Type B pancreatic cell (in vitro differentiated cells): ENCODE results near the gene IBA57. TPM values are rescaled to one million over a fixed set of nuclear protein-coding genes. Genes with fewer than 3 reads are reported as not detected.

Experiments
- DNase-seq: peaks from one replicate; pipeline ENCODE4 v3.0.0; 2021; ENCODE audit warnings: mixed read lengths; ENCODE audit not compliant: unreplicated experiment; ENCODE audit errors: extremely low spot score
- H3K27ac Mint-ChIP-seq: 2 replicates; pipeline ENCODE4 v1.8.0; 2021; ENCODE audit warnings: mild to moderate bottlenecking, mixed read lengths
- H3K27me3 Mint-ChIP-seq: 2 replicates; pipeline ENCODE4 v1.8.0; 2021; ENCODE audit warnings: mixed read lengths
- H3K36me3 Mint-ChIP-seq: 2 replicates; pipeline ENCODE4 v1.8.0; 2021; ENCODE audit warnings: mixed read lengths
- H3K4me1 Mint-ChIP-seq: one replicate; pipeline ENCODE4 v1.8.0; 2021; ENCODE audit warnings: mixed read lengths; ENCODE audit not compliant: unreplicated experiment
- H3K4me3 Mint-ChIP-seq: 2 replicates; pipeline ENCODE4 v1.8.0; 2021; ENCODE audit warnings: mild to moderate bottlenecking, mixed read lengths
- H3K9me3 Mint-ChIP-seq: 2 replicates; pipeline ENCODE4 v1.8.0; 2021; ENCODE audit warnings: mixed read lengths
- total RNA-seq: library from RNA; stranded (reverse); gene quantifications from 2 replicates; pipeline ENCODE4 v1.2.1, GENCODE V29; 2021; ENCODE audit warnings: low replicate concordance
- TF ChIP-seq, protein P1 (sequence below): fragments of 200-600 bp; sonication (generic); conservative IDR thresholded peaks from 2 replicates; pipeline ENCODE4 v1.5.0; 2021; ENCODE audit warnings: antibody characterized with exemption, mild to moderate bottlenecking

The IBA57 gene
- total RNA-seq, 1 donor from 2014 or later: 9.5 TPM

DNA sequence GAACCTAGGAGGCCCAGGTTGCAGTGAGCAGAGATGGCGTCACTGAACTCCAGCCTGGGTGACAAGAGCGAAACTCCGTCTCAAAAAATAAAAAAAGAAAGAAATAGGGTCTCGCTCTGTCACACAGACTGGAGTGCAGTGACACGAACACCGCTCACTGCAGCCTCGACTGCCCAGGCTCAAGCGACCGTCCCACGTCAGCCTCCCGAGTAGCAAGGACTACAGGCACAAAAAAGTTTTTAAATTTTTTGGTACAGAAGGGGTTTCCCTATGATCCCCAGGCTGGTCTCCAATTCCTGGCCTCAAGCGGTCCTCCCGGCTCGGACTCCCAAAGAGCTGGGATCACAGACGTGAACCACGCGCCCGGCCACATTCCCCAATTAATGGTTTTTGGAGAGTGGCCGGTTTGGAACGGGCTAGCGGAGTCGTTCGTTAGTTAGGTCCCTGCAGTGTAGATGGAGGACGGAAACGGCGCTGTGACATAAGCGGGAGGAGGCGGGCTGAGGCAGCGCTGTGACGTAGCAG lies 26.1 kb upstream of the IBA57 start:
- no peak for DNase-seq
- TF ChIP-seq, protein P1, sequence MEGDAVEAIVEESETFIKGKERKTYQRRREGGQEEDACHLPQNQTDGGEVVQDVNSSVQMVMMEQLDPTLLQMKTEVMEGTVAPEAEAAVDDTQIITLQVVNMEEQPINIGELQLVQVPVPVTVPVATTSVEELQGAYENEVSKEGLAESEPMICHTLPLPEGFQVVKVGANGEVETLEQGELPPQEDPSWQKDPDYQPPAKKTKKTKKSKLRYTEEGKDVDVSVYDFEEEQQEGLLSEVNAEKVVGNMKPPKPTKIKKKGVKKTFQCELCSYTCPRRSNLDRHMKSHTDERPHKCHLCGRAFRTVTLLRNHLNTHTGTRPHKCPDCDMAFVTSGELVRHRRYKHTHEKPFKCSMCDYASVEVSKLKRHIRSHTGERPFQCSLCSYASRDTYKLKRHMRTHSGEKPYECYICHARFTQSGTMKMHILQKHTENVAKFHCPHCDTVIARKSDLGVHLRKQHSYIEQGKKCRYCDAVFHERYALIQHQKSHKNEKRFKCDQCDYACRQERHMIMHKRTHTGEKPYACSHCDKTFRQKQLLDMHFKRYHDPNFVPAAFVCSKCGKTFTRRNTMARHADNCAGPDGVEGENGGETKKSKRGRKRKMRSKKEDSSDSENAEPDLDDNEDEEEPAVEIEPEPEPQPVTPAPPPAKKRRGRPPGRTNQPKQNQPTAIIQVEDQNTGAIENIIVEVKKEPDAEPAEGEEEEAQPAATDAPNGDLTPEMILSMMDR: no peak
- H3K27ac Mint-ChIP-seq: peak overlapping the region; percentile 98
- H3K4me3 Mint-ChIP-seq: peak overlapping the region; percentile 94
- H3K36me3 Mint-ChIP-seq: no peaks in the 10 kb centered on the region
- no peaks in the 10 kb centered on the region for H3K9me3 Mint-ChIP-seq
- H3K27me3 Mint-ChIP-seq: peaks cover 33% of the 10 kb centered on the region
- H3K4me1 Mint-ChIP-seq: peaks cover 15% of the 10 kb centered on the region

DNA sequence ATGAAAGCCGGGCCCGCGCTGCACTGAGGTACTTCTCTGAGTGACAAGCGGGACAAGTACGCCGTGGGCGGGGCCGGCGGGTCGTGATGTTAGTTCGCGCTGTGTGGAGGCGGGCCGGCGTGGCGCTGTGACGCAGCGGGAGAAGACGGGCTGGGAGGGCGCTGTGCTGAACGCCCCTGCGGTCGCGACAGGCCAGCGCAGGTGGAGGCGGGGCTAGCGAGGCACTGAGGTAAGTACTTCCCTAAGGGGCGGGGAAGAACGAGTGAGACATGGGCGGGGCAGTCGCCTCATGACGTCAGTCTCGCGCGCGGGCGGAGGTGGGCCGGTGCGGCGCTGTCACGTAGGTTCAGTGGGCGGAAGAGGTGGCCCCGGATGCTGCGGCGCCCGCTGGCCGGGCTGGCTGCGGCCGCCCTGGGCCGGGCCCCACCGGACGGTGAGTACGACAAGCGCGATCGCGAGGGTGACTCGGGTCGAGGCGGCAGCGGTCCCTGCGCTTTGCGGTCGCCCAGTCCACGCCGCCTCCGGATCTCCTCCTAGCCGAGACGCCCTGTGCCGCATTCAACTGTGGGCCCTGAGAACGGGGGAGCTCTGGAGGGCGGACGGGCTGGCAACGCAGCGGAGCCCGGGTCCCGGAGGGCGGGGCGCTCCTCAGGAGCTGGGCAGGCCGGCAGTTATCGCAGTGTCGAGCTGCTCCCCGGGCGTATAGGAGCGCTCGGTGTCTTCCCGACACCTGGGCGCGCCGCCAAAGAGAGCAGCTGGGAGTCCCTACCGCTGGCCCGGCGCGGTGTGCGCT lies 25.5 kb upstream of the IBA57 start, which contains the start of gene GUK1:
TSS of gene GUK1 (plus strand) at position 349 of the 793 bp plus-strand sequence. CDS start at position 373, 24 bp downstream.
- Mint-ChIP-seq H3K36me3 (no peaks in the 10 kb centered on the region), H3K27ac (peak within 1 kb of the TSS; percentile 98)

DNA sequence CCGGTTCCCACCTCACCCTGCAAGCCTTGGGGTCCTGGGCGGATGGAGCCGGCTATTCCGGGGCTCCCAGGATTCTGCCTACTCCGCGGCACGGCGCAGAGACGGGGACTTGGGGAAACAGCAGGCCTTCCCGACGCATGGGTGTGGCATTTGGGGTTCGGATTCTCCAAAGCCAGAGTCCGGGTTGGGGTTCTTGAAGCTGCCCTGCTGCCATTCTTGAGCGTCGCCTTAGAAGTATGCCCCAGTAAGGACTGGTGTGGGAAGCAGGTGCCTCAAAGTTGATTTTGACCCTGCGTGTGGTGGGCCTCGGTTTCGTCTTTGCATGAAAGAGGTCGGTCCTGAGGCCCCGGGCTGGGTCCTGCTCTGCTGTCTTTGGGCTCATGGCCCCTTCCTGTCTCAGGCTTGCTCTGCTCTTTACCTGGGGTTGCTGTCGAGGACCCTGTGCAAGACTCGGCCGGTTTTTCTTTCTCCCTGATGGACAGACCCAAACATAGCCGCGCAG lies 24.8 kb upstream of the IBA57 start:
- peaks cover 15% of the 10 kb centered on the region for H3K4me1 Mint-ChIP-seq
- no peak for DNase-seq
- TF ChIP-seq, protein P1: no peak
- H3K4me3 Mint-ChIP-seq: peak overlapping the region; percentile 94
- H3K27ac Mint-ChIP-seq: peak overlapping the region; percentile 98
- H3K27me3 Mint-ChIP-seq: peaks cover 24% of the 10 kb centered on the region
- H3K9me3 Mint-ChIP-seq: no peaks in the 10 kb centered on the region
- no peaks in the 10 kb centered on the region for H3K36me3 Mint-ChIP-seq

More for the DNA sequence above, 25.5 kb upstream of the IBA57 start, which contains the start of gene GUK1:
- peaks cover 28% of the 10 kb centered on the region for H3K27me3 Mint-ChIP-seq
- H3K9me3 Mint-ChIP-seq: no peaks in the 10 kb centered on the region
- TF ChIP-seq, protein P1: peak; percentile 59
- peaks cover 15% of the 10 kb centered on the region for H3K4me1 Mint-ChIP-seq
- DNase-seq: peak; percentile 99
- peak within 1 kb of the TSS; percentile 94 for H3K4me3 Mint-ChIP-seq

DNA sequence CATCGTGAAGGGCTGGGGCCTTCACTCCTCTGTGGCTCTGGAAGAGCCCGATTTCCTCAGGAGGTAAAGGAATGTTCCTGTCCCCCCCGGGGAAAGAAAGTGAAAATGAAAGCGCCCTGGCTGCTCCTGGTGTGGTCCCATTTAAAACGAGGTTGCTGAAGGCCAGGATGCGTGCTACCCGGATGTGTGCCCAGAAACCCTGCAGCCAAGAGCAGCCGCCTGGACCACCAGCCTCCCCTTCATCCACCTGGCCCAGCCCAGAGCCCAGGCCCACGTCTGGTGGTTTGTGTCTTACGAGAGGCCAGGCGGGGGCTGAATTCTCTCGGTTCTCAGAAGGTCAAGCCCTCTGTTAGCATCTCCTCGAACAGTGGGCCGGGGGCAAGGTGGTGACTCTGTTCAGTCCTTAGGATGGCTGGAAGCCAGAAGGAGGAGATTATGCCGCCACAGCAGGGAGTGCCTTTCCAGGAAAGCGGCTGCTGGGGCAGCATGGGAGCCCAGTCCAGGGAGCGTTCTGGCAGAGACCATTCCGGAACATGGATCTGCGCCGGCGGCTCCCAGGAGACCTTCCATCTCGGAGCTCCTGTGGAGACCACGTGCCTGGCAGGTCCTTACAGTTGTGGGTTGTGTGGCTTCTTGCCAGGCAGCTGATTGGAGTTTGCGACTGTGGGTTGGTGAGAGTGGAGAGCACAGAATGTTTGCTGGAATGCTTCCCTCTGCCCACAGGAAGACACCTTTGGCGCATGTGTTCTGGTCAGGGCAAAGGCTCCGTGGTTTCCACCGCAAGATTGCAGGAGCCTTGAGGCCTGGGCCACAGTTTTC lies 24.2 kb upstream of the IBA57 start:
- H3K4me3 Mint-ChIP-seq: peak overlapping the region; percentile 94
- H3K4me1 Mint-ChIP-seq: peaks cover 15% of the 10 kb centered on the region
- peak overlapping the region; percentile 98 for H3K27ac Mint-ChIP-seq
- no peaks in the 10 kb centered on the region for H3K9me3 Mint-ChIP-seq
- H3K27me3 Mint-ChIP-seq: peaks cover 17% of the 10 kb centered on the region
- TF ChIP-seq, protein P1: no peak
- peak; percentile 69 for DNase-seq
- no peaks in the 10 kb centered on the region for H3K36me3 Mint-ChIP-seq

DNA sequence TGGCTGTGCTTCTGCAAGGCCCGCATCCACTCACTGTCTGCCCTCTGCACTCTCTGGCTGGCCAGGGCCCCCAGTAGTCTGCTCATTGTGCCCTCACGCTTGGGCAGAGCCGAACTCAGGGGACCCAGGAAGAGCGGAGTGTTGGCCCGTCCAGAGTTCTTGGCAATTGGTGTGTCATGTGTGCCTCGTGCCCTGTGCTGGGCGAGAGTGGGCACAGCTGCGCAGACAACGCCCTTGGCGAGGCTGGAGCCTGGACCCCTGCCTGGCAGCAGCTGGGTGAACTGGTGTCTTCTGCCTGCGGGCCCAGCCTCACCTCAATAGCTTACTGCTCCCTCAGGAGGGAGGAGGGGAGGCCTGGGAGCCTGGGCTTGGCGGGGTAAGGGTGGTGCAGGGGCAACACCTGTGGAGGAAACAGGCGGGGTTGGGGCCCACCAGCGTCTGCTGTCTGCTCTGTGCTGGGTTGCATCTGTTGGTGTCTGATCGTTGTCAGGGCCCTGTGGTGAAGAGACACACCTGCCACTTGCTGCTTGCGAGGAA lies 23.4 kb upstream of the IBA57 start:
- TF ChIP-seq, protein P1: no peak

More for the DNA sequence above, 23.4 kb upstream of the IBA57 start:
- H3K4me3 Mint-ChIP-seq: peak overlapping the region; percentile 94
- H3K4me1 Mint-ChIP-seq: peaks cover 15% of the 10 kb centered on the region
- H3K27me3 Mint-ChIP-seq: peaks cover 9% of the 10 kb centered on the region
- DNase-seq: peak; percentile 70
- peak overlapping the region; percentile 36 for H3K27ac Mint-ChIP-seq
- no peaks in the 10 kb centered on the region for H3K36me3 Mint-ChIP-seq
- no peaks in the 10 kb centered on the region for H3K9me3 Mint-ChIP-seq
